Ramos (cell line): Measurements from ENCODE around the gene CCDC7.
"Not testable (repeated sequence)": the region's sequence is repeated elsewhere in the genome, so short reads cannot be mapped to it uniquely, and the experiment has no call there.

Experiments used
- in situ Hi-C: fragments of 300-500 bp; cut with MboI; formaldehyde crosslinking; loops from one replicate; pipeline ENCODE4 v1.14.3; 2022; ENCODE audit warnings: low sequenced_read_pairs; ENCODE audit not compliant: unreplicated experiment

Gene CCDC7

GRCh38 chr10:32445740-32446535, at the start of gene CCDC7:
CCDC7 (plus strand) TSS chr10:32446140; CDS start chr10:32451643, 5,503 bp downstream.
- in situ Hi-C loops: no loop called here

- in situ Hi-C loops: not testable (repeated sequence)
Observed at GRCh38 chr10:32397163-32397562, 48.8 kb upstream of the CCDC7 start.

- in situ Hi-C loops: not testable (repeated sequence)
Observed at GRCh38 chr10:32399720-32400119, 46.2 kb upstream of the CCDC7 start.

GRCh38 chr10:32400961-32401360, 45.0 kb upstream of the CCDC7 start:
- in situ Hi-C loops: no loop called here

GRCh38 chr10:32402499-32402898, 43.4 kb upstream of the CCDC7 start:
- in situ Hi-C loops: no loop called here

GRCh38 chr10:32403091-32403490, 42.8 kb upstream of the CCDC7 start:
- in situ Hi-C loops: no loop called here

- in situ Hi-C loops: no loop called here
Observed at GRCh38 chr10:32408690-32409089, 37.2 kb upstream of the CCDC7 start.

- in situ Hi-C loops: no loop called here
Observed at GRCh38 chr10:32409741-32410140, 36.2 kb upstream of the CCDC7 start.

- in situ Hi-C loops: no loop called here
Observed at GRCh38 chr10:32410569-32410968, 35.4 kb upstream of the CCDC7 start.

- in situ Hi-C loops: no loop called here
Observed at GRCh38 chr10:32411797-32412498, 34.0 kb upstream of the CCDC7 start.

GRCh38 chr10:32412499-32412853, 33.5 kb upstream of the CCDC7 start:
- in situ Hi-C loops: no loop called here

GRCh38 chr10:32413513-32413912, 32.4 kb upstream of the CCDC7 start:
- in situ Hi-C loops: no loop called here

GRCh38 chr10:32415361-32415760, 30.6 kb upstream of the CCDC7 start:
- in situ Hi-C loops: no loop called here

GRCh38 chr10:32417911-32418547, 27.9 kb upstream of the CCDC7 start:
- in situ Hi-C loops: no loop called here

- in situ Hi-C loops: no loop called here
Observed at GRCh38 chr10:32418572-32418971, 27.4 kb upstream of the CCDC7 start.

- in situ Hi-C loops: no loop called here
Observed at GRCh38 chr10:32419615-32420014, 26.3 kb upstream of the CCDC7 start.

GRCh38 chr10:32426186-32426585, 19.8 kb upstream of the CCDC7 start:
- in situ Hi-C loops: no loop called here

GRCh38 chr10:32433542-32433941, 12.4 kb upstream of the CCDC7 start:
- in situ Hi-C loops: no loop called here

- in situ Hi-C loops: no loop called here
Observed at GRCh38 chr10:32436215-32436614, 9.7 kb upstream of the CCDC7 start.

- in situ Hi-C loops: no loop called here
Observed at GRCh38 chr10:32437334-32437733, 8.6 kb upstream of the CCDC7 start.

- in situ Hi-C loops: no loop called here
Observed at GRCh38 chr10:32445036-32445435, 904 bp upstream of the CCDC7 start.
